ENCODE data around the gene SUMF1. TPM values are rescaled to one million over a fixed set of nuclear protein-coding genes. Genes with fewer than 3 reads are reported as not detected.

SUMF1 gene
- total RNA-seq, 1 experiment from 2014 or later = 79.1 TPM

DNA sequence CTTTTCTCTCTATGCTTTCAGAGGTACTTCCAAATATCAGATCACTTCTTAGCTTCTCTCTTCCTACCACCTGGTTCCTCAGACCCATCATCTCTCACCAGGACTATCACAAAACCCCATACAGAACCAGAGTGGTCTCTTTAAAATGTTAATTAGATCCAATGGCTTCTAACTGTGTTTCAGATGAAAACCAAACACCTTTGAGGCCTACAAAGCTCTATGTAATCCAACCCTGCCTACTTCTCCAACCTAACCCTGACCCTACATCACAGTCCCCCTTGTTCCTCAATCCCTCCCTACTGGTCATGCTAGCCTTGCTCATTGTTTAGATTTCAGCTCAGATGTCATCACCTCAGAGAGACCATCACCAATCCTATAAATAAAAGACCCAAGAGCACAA is 34.8 kb downstream of the SUMF1 start:
- POLR2A ChIA-PET (ENCODE audit: unreplicated experiment) = no interaction called here
- Histone ChIP-seq H3K4me1 (ENCODE audit: insufficient read depth, low read length) (peaks cover 4% of the 10 kb centered on the region), H3K4me2 (ENCODE audit: low read length) (no peak overlapping the region), H3K36me3 (ENCODE audit: low read depth, low read length) (peaks cover 7% of the 10 kb centered on the region; the same call in 1 of the 2 replicates), H3F3A (ENCODE audit: low read length, unreplicated experiment) (no peaks in the 10 kb centered on the region), H2AFZ (ENCODE audit: low read length) (no peak overlapping the region), H3K27ac (ENCODE audit: low read length) (no peak overlapping the region), H3K9ac (ENCODE audit: low read length) (no peak overlapping the region), H3K9me2 (replicated peaks; ENCODE audit: low read length) (no peaks in the 10 kb centered on the region), H3K27me3 (ENCODE audit: low read length) (no peaks in the 10 kb centered on the region), H4K20me1 (ENCODE audit: low read length) (no peaks in the 10 kb centered on the region), H3K9me3 (ENCODE audit: low read length) (no peaks in the 10 kb centered on the region), H3K79me2 (ENCODE audit: low read length) (no peaks in the 10 kb centered on the region), H3K4me3 (ENCODE audit: low read length) (no peak overlapping the region)
- no TSS peak for BruUV-seq (replicated peaks)
- CTCF ChIA-PET = no interaction called here
- intact Hi-C loops (cut with micrococcal nuclease) = no loop called here
- TF ChIP-seq CTCF (conservative IDR thresholded peaks at IDR 0.05; ENCODE audit: low read depth, low read length) = no peak
- no peak for TF ChIP-seq EZH2 (IDR thresholded peaks at IDR 0.05; ENCODE audit: low read length, unreplicated experiment)
- no peak for TF ChIP-seq EZH2phosphoT487 (IDR thresholded peaks at IDR 0.05; ENCODE audit: borderline replicate concordance, low read length)
- DNase-seq = no peak
- ATAC-seq = no peak

DNA sequence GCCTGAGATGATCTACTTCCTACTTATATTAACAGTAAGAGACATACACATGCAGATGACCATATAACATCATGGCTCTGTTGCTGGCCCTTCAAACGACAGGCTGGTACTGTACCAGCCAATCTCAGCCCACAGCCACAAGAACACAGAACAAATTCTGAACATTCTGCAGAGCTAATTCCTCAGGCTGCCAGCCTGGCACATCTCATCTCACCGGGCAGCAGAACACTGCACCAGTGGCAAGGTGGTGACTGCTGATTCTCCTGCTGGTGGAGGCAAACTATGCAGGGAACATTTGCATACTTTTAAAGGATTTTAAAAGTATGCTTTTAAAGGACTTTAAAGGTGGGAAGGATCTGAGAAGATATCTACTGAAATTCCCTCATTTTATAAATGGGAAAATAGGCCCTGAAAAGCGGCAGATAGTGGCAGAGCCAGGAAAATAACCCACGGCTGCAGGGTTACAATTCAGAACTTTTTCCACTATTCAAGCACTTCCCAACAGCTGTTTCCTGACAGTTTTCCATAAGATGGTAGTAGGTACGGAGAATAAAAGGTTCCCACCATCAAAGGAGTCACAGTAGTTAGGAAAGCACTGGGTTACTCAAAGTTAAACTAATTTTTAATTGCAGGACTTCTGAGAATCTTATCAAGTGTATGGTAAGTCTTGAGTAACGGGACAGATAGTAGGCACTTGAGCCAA is 37.3 kb downstream of the SUMF1 start:
- Histone ChIP-seq H4K20me1 (ENCODE audit: low read length) (no peaks in the 10 kb centered on the region), H3K9ac (ENCODE audit: low read length) (no peak overlapping the region), H3K9me3 (ENCODE audit: low read length) (no peaks in the 10 kb centered on the region), H3K79me2 (ENCODE audit: low read length) (peaks cover 7% of the 10 kb centered on the region; the same call in 1 of the 2 replicates), H3K4me1 (ENCODE audit: insufficient read depth, low read length) (peaks cover 21% of the 10 kb centered on the region), H3K9me2 (replicated peaks; ENCODE audit: low read length) (no peaks in the 10 kb centered on the region), H3K27ac (ENCODE audit: low read length) (no peak overlapping the region), H3K4me2 (ENCODE audit: low read length) (no peak overlapping the region), H3K36me3 (ENCODE audit: low read depth, low read length) (peaks cover 7% of the 10 kb centered on the region; the same call in 1 of the 2 replicates), H3K4me3 (ENCODE audit: low read length) (no peak overlapping the region), H2AFZ (ENCODE audit: low read length) (no peak overlapping the region), H3K27me3 (ENCODE audit: low read length) (no peaks in the 10 kb centered on the region), H3F3A (ENCODE audit: low read length, unreplicated experiment) (no peaks in the 10 kb centered on the region)
- no TSS peak for BruUV-seq (replicated peaks)
- CTCF ChIA-PET = no interaction called here
- no peak for ATAC-seq
- POLR2A ChIA-PET (ENCODE audit: unreplicated experiment) = no interaction called here
- no peak for TF ChIP-seq CTCF (conservative IDR thresholded peaks at IDR 0.05; ENCODE audit: low read depth, low read length)
- TF ChIP-seq EZH2phosphoT487 (IDR thresholded peaks at IDR 0.05; ENCODE audit: borderline replicate concordance, low read length) = no peak
- TF ChIP-seq EZH2 (IDR thresholded peaks at IDR 0.05; ENCODE audit: low read length, unreplicated experiment) = no peak
- intact Hi-C loops (cut with micrococcal nuclease) = no loop called here
- DNase-seq = no peak

DNA sequence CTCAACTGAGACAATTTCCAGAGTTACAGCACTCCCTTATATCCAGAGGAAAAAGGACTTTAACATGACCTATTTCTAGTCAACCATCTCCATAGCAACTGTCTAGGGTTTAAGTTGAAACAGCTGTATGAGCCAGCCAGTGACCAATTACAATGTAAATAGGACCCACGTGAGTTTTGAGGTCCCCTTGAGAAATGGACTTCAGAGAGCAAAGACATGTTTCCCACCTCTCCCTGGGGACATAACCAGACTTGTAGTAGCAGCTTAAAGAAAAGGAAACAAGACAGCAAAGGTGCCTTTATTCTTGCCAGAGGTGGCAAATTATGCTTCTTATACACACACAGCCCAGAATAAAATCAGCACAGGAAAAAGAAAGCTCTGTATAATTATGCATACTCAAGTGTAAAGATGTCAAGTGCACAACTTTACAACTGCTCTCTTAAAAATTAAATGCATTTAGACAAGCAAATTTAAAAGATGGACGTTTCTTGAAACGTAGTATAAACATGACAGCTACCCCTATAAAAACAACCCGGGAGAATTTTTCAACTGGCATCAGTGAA is 40.2 kb downstream of the SUMF1 start:
- Histone ChIP-seq H3K9me3 (ENCODE audit: low read length) (no peaks in the 10 kb centered on the region), H3K79me2 (ENCODE audit: low read length) (peaks cover 7% of the 10 kb centered on the region; the same call in 1 of the 2 replicates), H2AFZ (ENCODE audit: low read length) (no peak overlapping the region), H3K9ac (ENCODE audit: low read length) (peak overlapping the region; percentile 46), H3K27me3 (ENCODE audit: low read length) (no peaks in the 10 kb centered on the region), H3K36me3 (ENCODE audit: low read depth, low read length) (no peaks in the 10 kb centered on the region), H3K27ac (ENCODE audit: low read length) (peak overlapping the region; percentile 76), H3K4me3 (ENCODE audit: low read length) (peak overlapping the region; percentile 11; the same call in 1 of the 2 replicates), H3K4me2 (ENCODE audit: low read length) (peak overlapping the region; percentile 69), H3F3A (ENCODE audit: low read length, unreplicated experiment) (no peaks in the 10 kb centered on the region), H3K9me2 (replicated peaks; ENCODE audit: low read length) (no peaks in the 10 kb centered on the region), H3K4me1 (ENCODE audit: insufficient read depth, low read length) (peaks cover 24% of the 10 kb centered on the region), H4K20me1 (ENCODE audit: low read length) (no peaks in the 10 kb centered on the region)
- DNase-seq (peak; percentile 93), ATAC-seq (peak; percentile 96)
- BruUV-seq (replicated peaks) = no TSS peak
- POLR2A ChIA-PET (ENCODE audit: unreplicated experiment) = no interaction called here
- intact Hi-C loops (cut with micrococcal nuclease) = loop anchor here (1.0 to 2.0 kb wide), 2 partner anchors 40 to 66 kb away; partner anchors contain the start of genes ITPR1 and SUMF1
- no peak for TF ChIP-seq EZH2phosphoT487 (IDR thresholded peaks at IDR 0.05; ENCODE audit: borderline replicate concordance, low read length)
- no peak for TF ChIP-seq EZH2 (IDR thresholded peaks at IDR 0.05; ENCODE audit: low read length, unreplicated experiment)
- no peak for TF ChIP-seq CTCF (conservative IDR thresholded peaks at IDR 0.05; ENCODE audit: low read depth, low read length)
- CTCF ChIA-PET = interaction anchor here (1.1 kb wide), 1 partner anchor 13 kb away, joined by 3 read pairs; no protein-coding TSS in a partner anchor

Data from PC-3 (cell line).